ENCODE data around the gene RASA3.
"Not testable (repeated sequence)": the region's sequence is repeated elsewhere in the genome, so short reads cannot be mapped to it uniquely, and the experiment has no call there.

RASA3 gene

GRCh38 chr13:114002009-114002544 is 130.3 kb downstream of the RASA3 start:
- DNase-seq (ENCODE audit: low read depth in 2 of 2), result no peak

- DNase-seq (ENCODE audit: low read depth in 2 of 2), result no peak
Observed at GRCh38 chr13:114001331-114002008, 131.0 kb downstream of the RASA3 start.

- DNase-seq (ENCODE audit: low read depth in 2 of 2), result no peak
Observed at GRCh38 chr13:114000151-114001040, 132.0 kb downstream of the RASA3 start.

- no peak for DNase-seq (ENCODE audit: low read depth in 2 of 2)
Observed at GRCh38 chr13:113999618-113999910, 132.9 kb downstream of the RASA3 start.

GRCh38 chr13:113998781-113999617 is 133.4 kb downstream of the RASA3 start:
- DNase-seq (ENCODE audit: low read depth in 2 of 2), result no peak

- no peak for DNase-seq (ENCODE audit: low read depth in 2 of 2)
Observed at GRCh38 chr13:113997845-113998751, 134.3 kb downstream of the RASA3 start.

GRCh38 chr13:113996912-113997745 is 135.3 kb downstream of the RASA3 start:
- DNase-seq (ENCODE audit: low read depth in 2 of 2), result no peak

GRCh38 chr13:113996081-113996911 is 136.1 kb downstream of the RASA3 start:
- no peak for DNase-seq (ENCODE audit: low read depth in 2 of 2)

GRCh38 chr13:113995051-113995601 is 137.3 kb downstream of the RASA3 start:
- DNase-seq (ENCODE audit: low read depth in 2 of 2), result no peak

- DNase-seq (ENCODE audit: low read depth in 2 of 2), result no peak
Observed at GRCh38 chr13:113992276-113993005, 140.0 kb downstream of the RASA3 start.

GRCh38 chr13:113991676-113992179 is 140.7 kb downstream of the RASA3 start:
- no peak for DNase-seq (ENCODE audit: low read depth in 2 of 2)

- DNase-seq (ENCODE audit: low read depth in 2 of 2), result no peak
Observed at GRCh38 chr13:113991191-113991669, 141.2 kb downstream of the RASA3 start.

GRCh38 chr13:113990321-113990837 is 142.0 kb downstream of the RASA3 start:
- DNase-seq (ENCODE audit: low read depth in 2 of 2), result no peak

GRCh38 chr13:113989585-113990300 is 142.7 kb downstream of the RASA3 start:
- DNase-seq (ENCODE audit: low read depth in 2 of 2), result no peak

- DNase-seq (ENCODE audit: low read depth in 2 of 2), result not testable (repeated sequence)
Observed at GRCh38 chr13:113988859-113989258, 143.6 kb downstream of the RASA3 start.

- DNase-seq (ENCODE audit: low read depth in 2 of 2), result no peak
Observed at GRCh38 chr13:113982296-113982661, 150.1 kb downstream of the RASA3 start.
